H9 (cell line): ENCODE results near the gene DSE. TPM values are rescaled to one million over a fixed set of nuclear protein-coding genes. Genes with fewer than 3 reads are reported as not detected.

Experiments
- DNase-seq: peaks from one replicate; pipeline ENCODE4 v3.0.0-alpha.2; 2017
- H2AFZ ChIP-seq: one replicate; pipeline ENCODE4 v1.6.1; 2013; ENCODE audit warnings: mild to moderate bottlenecking, low read length, control low read depth, moderate library complexity
- H2AK5ac ChIP-seq: 2 replicates; pipeline ENCODE4 v1.6.1; 2013; ENCODE audit warnings: low read length, control low read depth, mixed read lengths; ENCODE audit not compliant: insufficient read length
- H2BK120ac ChIP-seq: one replicate; pipeline ENCODE4 v1.6.1; 2013; ENCODE audit warnings: low read depth, mild to moderate bottlenecking, low read length, control low read depth, inconsistent platforms; ENCODE audit not compliant: poor library complexity, severe bottlenecking
- H2BK12ac ChIP-seq: 2 replicates; pipeline ENCODE4 v1.6.1; 2013; ENCODE audit warnings: low read length, control low read depth, mixed read lengths, low read depth; ENCODE audit not compliant: insufficient read length
- H2BK15ac ChIP-seq: 2 replicates; pipeline ENCODE4 v1.6.1; 2013; ENCODE audit warnings: low read depth, low read length, control low read depth
- H2BK20ac ChIP-seq: one replicate; pipeline ENCODE4 v1.6.1; 2013; ENCODE audit warnings: low read depth, mild to moderate bottlenecking, low read length, control low read depth, inconsistent platforms; ENCODE audit not compliant: poor library complexity, severe bottlenecking
- H2BK5ac ChIP-seq: 2 replicates; pipeline ENCODE4 v1.6.1; 2013; ENCODE audit warnings: low read length, control low read depth, mixed read lengths; ENCODE audit not compliant: insufficient read length
- H3K14ac ChIP-seq: 2 replicates; pipeline ENCODE4 v1.6.1; 2013; ENCODE audit warnings: low read length, control low read depth; ENCODE audit not compliant: insufficient read depth
- H3K18ac ChIP-seq: 2 replicates; pipeline ENCODE4 v1.6.1; 2013; ENCODE audit warnings: low read depth, mild to moderate bottlenecking, mixed read lengths, low read length, control low read depth; ENCODE audit not compliant: insufficient read length
- H3K23ac ChIP-seq: 2 replicates; pipeline ENCODE4 v1.6.1; 2013; ENCODE audit warnings: low read length, control low read depth, mixed read lengths, low read depth; ENCODE audit not compliant: insufficient read length
- H3K23me2 ChIP-seq: 2 replicates; pipeline ENCODE4 v1.6.1; 2013; ENCODE audit warnings: low read depth, mild to moderate bottlenecking, mixed read lengths, low read length, control low read depth; ENCODE audit not compliant: insufficient read length, poor library complexity, severe bottlenecking
- H3K27ac ChIP-seq: 2 replicates; pipeline ENCODE4 v1.5.1; 2013; ENCODE audit warnings: low read length, control low read depth, mixed read lengths, low read depth; ENCODE audit not compliant: insufficient read length
- H3K27me3 ChIP-seq: 2 replicates; pipeline ENCODE4 v1.6.1; 2013; ENCODE audit warnings: low read length, control low read depth, inconsistent platforms; ENCODE audit not compliant: insufficient read depth
- H3K4ac ChIP-seq: 2 replicates; pipeline ENCODE4 v1.6.1; 2013; ENCODE audit warnings: low read depth, mild to moderate bottlenecking, control low read depth, inconsistent platforms, low read length, moderate library complexity
- H3K4me1 ChIP-seq: 2 replicates; pipeline ENCODE4 v1.6.1; 2013; ENCODE audit warnings: low read length, control low read depth, inconsistent platforms; ENCODE audit not compliant: insufficient read depth
- H3K4me2 ChIP-seq: 2 replicates; pipeline ENCODE4 v1.6.1; 2013; ENCODE audit warnings: low read length, control low read depth, mixed read lengths; ENCODE audit not compliant: insufficient read length, insufficient read depth
- H3K56ac ChIP-seq: 2 replicates; pipeline ENCODE4 v1.6.1; 2013; ENCODE audit warnings: low read depth, mild to moderate bottlenecking, mixed read lengths, low read length, control low read depth; ENCODE audit not compliant: insufficient read length
- H3K79me1 ChIP-seq: 2 replicates; pipeline ENCODE4 v1.6.1; 2013; ENCODE audit warnings: low read depth, mild to moderate bottlenecking, moderate library complexity, low read length, control low read depth, inconsistent platforms; ENCODE audit not compliant: insufficient read depth, poor library complexity, severe bottlenecking
- H3K79me2 ChIP-seq: 2 replicates; pipeline ENCODE4 v1.6.1; 2013; ENCODE audit warnings: low read length, control low read depth, inconsistent platforms; ENCODE audit not compliant: insufficient read depth
- H3K9ac ChIP-seq: 2 replicates; pipeline ENCODE4 v1.6.1; 2013; ENCODE audit warnings: low read length, control low read depth, mixed read lengths; ENCODE audit not compliant: insufficient read length; ENCODE audit errors: extremely low read depth
- H3K9me3 ChIP-seq: one replicate; pipeline ENCODE4 v1.6.1; 2013; ENCODE audit warnings: low read depth, low read length, inconsistent platforms; ENCODE audit not compliant: control insufficient read depth
- H3T11ph ChIP-seq: one replicate; pipeline ENCODE4 v1.6.1; 2013; ENCODE audit warnings: mild to moderate bottlenecking, low read length, control low read depth, inconsistent platforms
- H4K20me1 ChIP-seq: one replicate; pipeline ENCODE4 v1.6.1; 2013; ENCODE audit not compliant: control insufficient read depth, insufficient read length, insufficient read depth
- H4K5ac ChIP-seq: 2 replicates; pipeline ENCODE4 v1.6.1; 2013; ENCODE audit warnings: low read depth, mild to moderate bottlenecking, mixed read lengths, low read length, control low read depth; ENCODE audit not compliant: insufficient read length
- H4K8ac ChIP-seq: replicated peaks from 2 replicates; pipeline ENCODE4 v1.6.1; 2013; ENCODE audit warnings: low read length, control low read depth, mixed read lengths, low read depth; ENCODE audit not compliant: insufficient read length
- H4K91ac ChIP-seq: 2 replicates; pipeline ENCODE4 v1.6.1; 2013; ENCODE audit warnings: low read depth, mild to moderate bottlenecking, moderate library complexity, mixed read lengths, low read length, control low read depth; ENCODE audit not compliant: insufficient read length
- H3K27ac Mint-ChIP-seq, 3 experiments: 2 replicates in 2 of 3; 3 replicates in 1 of 3; pipeline ENCODE4 v1.8.0; 2020 to 2021; ENCODE audit warnings: mixed read lengths in 3 of 3, mild to moderate bottlenecking in 1 of 3, moderate library complexity in 1 of 3
- H3K27me3 Mint-ChIP-seq: 2 replicates; pipeline ENCODE4 v1.8.0; 2021; ENCODE audit warnings: low read depth, mild to moderate bottlenecking, moderate library complexity, mixed read lengths
- H3K36me3 Mint-ChIP-seq, 3 experiments: 2 replicates in 2 of 3; 3 replicates in 1 of 3; pipeline ENCODE4 v1.8.0; 2020 to 2021; ENCODE audit warnings: low read depth in 3 of 3, mixed read lengths in 3 of 3; ENCODE audit not compliant: insufficient read depth in 1 of 3
- H3K4me1 Mint-ChIP-seq, 2 experiments: 2 replicates each; pipeline ENCODE4 v1.8.0; 2020; ENCODE audit warnings: mixed read lengths in 2 of 2
- H3K4me3 Mint-ChIP-seq, 2 experiments: 2 replicates in 1 of 2; 3 replicates in 1 of 2; pipeline ENCODE4 v1.8.0; 2020 to 2021; ENCODE audit warnings: mild to moderate bottlenecking in 2 of 2, mixed read lengths in 2 of 2, moderate library complexity in 1 of 2
- H3K9me3 Mint-ChIP-seq, 2 experiments: 2 replicates in 1 of 2; 3 replicates in 1 of 2; pipeline ENCODE4 v1.8.0; 2020; ENCODE audit warnings: mild to moderate bottlenecking in 2 of 2, mixed read lengths in 2 of 2, moderate library complexity in 1 of 2
- WGBS: extraction: QIAGEN DNeasy Blood & Tissue Kit; methylation state at CpG from one replicate; pipeline ENCODE4 v1.1.7; 2013; ENCODE audit warnings: missing lambda C conversion rate, low lambda C conversion rate, mixed read lengths; ENCODE audit not compliant: insufficient read length; ENCODE audit errors: extremely low coverage; 5-methylcytosine and 5-hydroxymethylcytosine counted together
- total RNA-seq: library from RNA; stranded (reverse); gene quantifications from 2 replicates; pipeline ENCODE4 v1.2.1, GENCODE V29; 2021
- TF ChIP-seq, protein P1 (sequence below): fragments of 200-600 bp; sonication (generic); conservative IDR thresholded peaks from 3 replicates; pipeline ENCODE4 v1.8.0; 2021; ENCODE audit warnings: antibody characterized with exemption, mild to moderate bottlenecking

Gene DSE
- total RNA-seq, 1 experiment from 2014 or later = 45.6 TPM

DNA sequence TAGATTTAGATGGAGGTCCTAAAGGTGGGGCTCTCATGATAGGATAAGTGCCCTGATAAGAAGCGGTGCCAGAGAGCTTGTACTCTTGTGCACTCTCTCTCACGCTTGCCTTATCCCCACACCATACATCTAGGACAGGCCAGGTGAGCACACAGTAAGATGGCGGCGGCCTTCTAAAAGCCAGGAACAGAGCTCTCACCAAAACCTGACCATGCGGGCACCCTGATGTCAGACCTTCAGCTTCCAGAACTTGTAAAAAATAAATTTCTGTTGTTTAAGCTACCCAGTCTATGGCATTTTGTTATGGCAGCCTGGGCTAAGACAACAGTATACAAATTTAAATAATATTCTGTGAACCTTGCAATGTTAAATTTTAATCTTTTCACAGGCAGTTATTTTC is 49.6 kb downstream of the DSE start:
- no peak overlapping the region for H3K4me3 Mint-ChIP-seq

More for the DNA sequence above, 49.6 kb downstream of the DSE start:
- H3K4me1 Mint-ChIP-seq = peaks cover 15 to 21% of the 10 kb centered on the region in 2 experiments
- H3K4ac ChIP-seq = no peak overlapping the region
- no peak overlapping the region for H2AFZ ChIP-seq
- peaks cover 4% of the 10 kb centered on the region; the same call in 1 of the 2 replicates for H3K4me1 ChIP-seq
- no peak overlapping the region for H3K23ac ChIP-seq
- no peak overlapping the region for H4K91ac ChIP-seq
- no peak overlapping the region for H3K27ac ChIP-seq
- peak overlapping the region in 1 of 3 experiments; percentile 76; a peak in 1 of 7 replicates for H3K27ac Mint-ChIP-seq
- H3K27me3 ChIP-seq = no peaks in the 10 kb centered on the region
- H2AK5ac ChIP-seq = no peak overlapping the region
- no peak overlapping the region for H3K14ac ChIP-seq
- peaks cover 0 to 7% (median 0%) of the 10 kb centered on the region in 3 experiments; a peak in 2 of 7 replicates for H3K36me3 Mint-ChIP-seq
- no peak overlapping the region for H3T11ph ChIP-seq
- H3K23me2 ChIP-seq = no peaks in the 10 kb centered on the region
- H3K79me2 ChIP-seq = peaks cover 2% of the 10 kb centered on the region; the same call in 1 of the 2 replicates
- H2BK5ac ChIP-seq = no peak overlapping the region
- no peak overlapping the region for H3K56ac ChIP-seq
- no peak overlapping the region for H2BK120ac ChIP-seq
- H3K79me1 ChIP-seq = peaks cover 4% of the 10 kb centered on the region
- WGBS = no CpG with 5 or more reads among the region's 5 CpGs
- TF ChIP-seq, protein P1, sequence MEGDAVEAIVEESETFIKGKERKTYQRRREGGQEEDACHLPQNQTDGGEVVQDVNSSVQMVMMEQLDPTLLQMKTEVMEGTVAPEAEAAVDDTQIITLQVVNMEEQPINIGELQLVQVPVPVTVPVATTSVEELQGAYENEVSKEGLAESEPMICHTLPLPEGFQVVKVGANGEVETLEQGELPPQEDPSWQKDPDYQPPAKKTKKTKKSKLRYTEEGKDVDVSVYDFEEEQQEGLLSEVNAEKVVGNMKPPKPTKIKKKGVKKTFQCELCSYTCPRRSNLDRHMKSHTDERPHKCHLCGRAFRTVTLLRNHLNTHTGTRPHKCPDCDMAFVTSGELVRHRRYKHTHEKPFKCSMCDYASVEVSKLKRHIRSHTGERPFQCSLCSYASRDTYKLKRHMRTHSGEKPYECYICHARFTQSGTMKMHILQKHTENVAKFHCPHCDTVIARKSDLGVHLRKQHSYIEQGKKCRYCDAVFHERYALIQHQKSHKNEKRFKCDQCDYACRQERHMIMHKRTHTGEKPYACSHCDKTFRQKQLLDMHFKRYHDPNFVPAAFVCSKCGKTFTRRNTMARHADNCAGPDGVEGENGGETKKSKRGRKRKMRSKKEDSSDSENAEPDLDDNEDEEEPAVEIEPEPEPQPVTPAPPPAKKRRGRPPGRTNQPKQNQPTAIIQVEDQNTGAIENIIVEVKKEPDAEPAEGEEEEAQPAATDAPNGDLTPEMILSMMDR = no peak
- no peak overlapping the region for H4K8ac ChIP-seq
- H3K9me3 Mint-ChIP-seq = no peaks in the 10 kb centered on the region; a peak in 2 of 5 replicates
- H3K9ac ChIP-seq = no peak overlapping the region
- no peak overlapping the region for H2BK20ac ChIP-seq
- no peak overlapping the region for H4K5ac ChIP-seq
- no peak overlapping the region for H3K18ac ChIP-seq
- H3K27me3 Mint-ChIP-seq = no peaks in the 10 kb centered on the region
- no peaks in the 10 kb centered on the region for H4K20me1 ChIP-seq
- H2BK15ac ChIP-seq = no peak overlapping the region
- H3K9me3 ChIP-seq = no peaks in the 10 kb centered on the region
- H2BK12ac ChIP-seq = no peak overlapping the region
- H3K4me2 ChIP-seq = no peak overlapping the region
- no peak for DNase-seq
